Calu3 (cell line): ENCODE results near the gene SLC4A7. TPM values are rescaled to one million over a fixed set of nuclear protein-coding genes. Genes with fewer than 3 reads are reported as not detected.

ENCODE experiments used
- BruUV-seq: library from RNA; stranded (reverse); fragments of 400-500 nt; replicated peaks from 2 replicates; lab custom pipeline; 2021; lab: Mats Ljungman, UMichigan
- CTCF ChIA-PET: fragments of 300-600 bp; sonication (Branson Sonifier 250); formaldehyde crosslinking; loops from one replicate; lab custom pipeline; 2022; ENCODE audit warnings: antibody characterized with exemption; lab: Charles Lee
- DNase-seq: peaks from one replicate; pipeline ENCODE4 v3.0.0; 2022
- H3K27ac Mint-ChIP-seq: one replicate; pipeline ENCODE4 v1.8.0; 2022; ENCODE audit warnings: mixed read lengths; ENCODE audit not compliant: unreplicated experiment
- H3K27me3 Mint-ChIP-seq: one replicate; pipeline ENCODE4 v1.8.0; 2022; ENCODE audit warnings: mixed read lengths; ENCODE audit not compliant: unreplicated experiment
- H3K36me3 Mint-ChIP-seq: one replicate; pipeline ENCODE4 v1.8.0; 2022; ENCODE audit warnings: mild to moderate bottlenecking, moderate library complexity, mixed read lengths; ENCODE audit not compliant: insufficient read depth, unreplicated experiment
- H3K4me1 Mint-ChIP-seq: one replicate; pipeline ENCODE4 v1.8.0; 2022; ENCODE audit warnings: mild to moderate bottlenecking, low read depth, mixed read lengths; ENCODE audit not compliant: unreplicated experiment
- H3K4me3 Mint-ChIP-seq: one replicate; pipeline ENCODE4 v1.8.0; 2022; ENCODE audit warnings: mild to moderate bottlenecking, low read depth, moderate library complexity, mixed read lengths; ENCODE audit not compliant: unreplicated experiment
- H3K9me3 Mint-ChIP-seq: one replicate; pipeline ENCODE4 v1.8.0; 2022; ENCODE audit warnings: low read depth, mixed read lengths; ENCODE audit not compliant: unreplicated experiment
- CTCF ChIP-seq: fragments of 200-600 bp; IDR thresholded peaks from one replicate; pipeline ENCODE4 v1.8.0; 2022; ENCODE audit warnings: antibody characterized with exemption; ENCODE audit not compliant: unreplicated experiment
- intact Hi-C: fragments of 100-400 bp; cut with micrococcal nuclease; formaldehyde crosslinking; loops from one replicate; pipeline ENCODE4 v1.10.0; 2022; ENCODE audit not compliant: unreplicated experiment
- total RNA-seq: library from RNA; stranded (reverse); gene quantifications from 2 replicates; pipeline ENCODE4 v1.2.3, GENCODE V29; 2022

Gene SLC4A7
- total RNA-seq, 1 experiment from 2014 or later: 61.6 TPM

GRCh38 chr3:27464646-27465045 lies 19.5 kb downstream of the SLC4A7 start:
- TF ChIP-seq CTCF: no peak
- no peak for DNase-seq
- intact Hi-C loops: loop anchor here (5.0 to 10.0 kb wide), 4 partner anchors 50 to 332 kb away; no protein-coding TSS in a partner anchor

GRCh38 chr3:27462228-27462627 lies 22.0 kb downstream of the SLC4A7 start:
- no peak for TF ChIP-seq CTCF
- CTCF ChIA-PET: no interaction called here

More at GRCh38 chr3:27464646-27465045, 19.5 kb downstream of the SLC4A7 start:
- Mint-ChIP-seq H3K36me3 (peaks cover 5% of the 10 kb centered on the region), H3K4me1 (no peaks in the 10 kb centered on the region), H3K27me3 (no peaks in the 10 kb centered on the region), H3K4me3 (no peak overlapping the region), H3K27ac (no peak overlapping the region), H3K9me3 (no peaks in the 10 kb centered on the region)
- CTCF ChIA-PET: no interaction called here
- no TSS peak for BruUV-seq

GRCh38 chr3:27458929-27459328 lies 25.3 kb downstream of the SLC4A7 start:
- peaks cover 5% of the 10 kb centered on the region for H3K36me3 Mint-ChIP-seq
- no peak overlapping the region for H3K4me3 Mint-ChIP-seq
- H3K27me3 Mint-ChIP-seq: no peaks in the 10 kb centered on the region
- CTCF ChIA-PET: no interaction called here
- no TSS peak for BruUV-seq
- no peaks in the 10 kb centered on the region for H3K9me3 Mint-ChIP-seq
- DNase-seq: no peak
- TF ChIP-seq CTCF: no peak
- intact Hi-C loops: no loop called here
- no peaks in the 10 kb centered on the region for H3K4me1 Mint-ChIP-seq
- no peak overlapping the region for H3K27ac Mint-ChIP-seq

More at GRCh38 chr3:27462228-27462627, 22.0 kb downstream of the SLC4A7 start:
- no peaks in the 10 kb centered on the region for H3K27me3 Mint-ChIP-seq
- no peaks in the 10 kb centered on the region for H3K9me3 Mint-ChIP-seq
- H3K4me3 Mint-ChIP-seq: no peak overlapping the region
- peaks cover 5% of the 10 kb centered on the region for H3K36me3 Mint-ChIP-seq
- H3K27ac Mint-ChIP-seq: no peak overlapping the region
- no peak for DNase-seq
- intact Hi-C loops: loop anchor here (10.0 kb wide), 1 partner anchor 47 kb away; no protein-coding TSS in a partner anchor
- H3K4me1 Mint-ChIP-seq: no peaks in the 10 kb centered on the region
- BruUV-seq: no TSS peak

GRCh38 chr3:27456554-27456953 lies 27.6 kb downstream of the SLC4A7 start:
- Mint-ChIP-seq H3K27ac (no peak overlapping the region), H3K4me1 (no peaks in the 10 kb centered on the region), H3K4me3 (no peak overlapping the region), H3K9me3 (no peaks in the 10 kb centered on the region), H3K36me3 (no peaks in the 10 kb centered on the region), H3K27me3 (no peaks in the 10 kb centered on the region)
- TF ChIP-seq CTCF: no peak
- no peak for DNase-seq
- intact Hi-C loops: no loop called here
- CTCF ChIA-PET: no interaction called here
- BruUV-seq: no TSS peak
